GM19035 (cell line): Measurements from ENCODE around the gene TMEM117.
A peak's percentile ranks its signal among the peaks of the same experiment; 100 is the strongest.
"Not testable (repeated sequence)": the region's sequence is repeated elsewhere in the genome, so short reads cannot be mapped to it uniquely, and the experiment has no call there.

Experiments
- ATAC-seq: cut with Tn5 transposase; IDR thresholded peaks from one replicate; pipeline ENCODE4 v1.9.1; 2021; ENCODE audit not compliant: unreplicated experiment

The TMEM117 gene

GRCh38 chr12:43840338-43840737, 4.5 kb downstream of the TMEM117 start:
- no peak for ATAC-seq

DNA sequence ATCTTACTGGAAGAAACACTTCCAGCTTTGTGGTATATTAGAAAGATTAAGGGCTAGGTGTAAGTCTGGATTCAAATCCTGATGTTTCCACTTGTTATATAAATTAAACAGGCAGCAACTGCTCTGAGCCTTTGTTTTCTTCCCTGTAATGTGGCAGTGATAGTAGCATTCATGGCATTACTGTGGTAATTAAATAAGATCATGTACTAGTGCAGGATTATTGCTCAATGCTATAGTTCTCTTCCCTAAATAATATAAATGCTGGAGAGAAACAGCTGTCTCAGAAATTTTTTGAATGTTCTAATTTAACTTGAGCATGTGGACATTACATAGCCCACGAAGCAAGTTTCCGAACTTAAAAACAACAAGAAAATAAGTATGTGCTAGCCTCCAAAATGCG, 5.4 kb downstream of the TMEM117 start:
- ATAC-seq: no peak

GRCh38 chr12:43842259-43842658, 6.4 kb downstream of the TMEM117 start:
- no peak for ATAC-seq

DNA sequence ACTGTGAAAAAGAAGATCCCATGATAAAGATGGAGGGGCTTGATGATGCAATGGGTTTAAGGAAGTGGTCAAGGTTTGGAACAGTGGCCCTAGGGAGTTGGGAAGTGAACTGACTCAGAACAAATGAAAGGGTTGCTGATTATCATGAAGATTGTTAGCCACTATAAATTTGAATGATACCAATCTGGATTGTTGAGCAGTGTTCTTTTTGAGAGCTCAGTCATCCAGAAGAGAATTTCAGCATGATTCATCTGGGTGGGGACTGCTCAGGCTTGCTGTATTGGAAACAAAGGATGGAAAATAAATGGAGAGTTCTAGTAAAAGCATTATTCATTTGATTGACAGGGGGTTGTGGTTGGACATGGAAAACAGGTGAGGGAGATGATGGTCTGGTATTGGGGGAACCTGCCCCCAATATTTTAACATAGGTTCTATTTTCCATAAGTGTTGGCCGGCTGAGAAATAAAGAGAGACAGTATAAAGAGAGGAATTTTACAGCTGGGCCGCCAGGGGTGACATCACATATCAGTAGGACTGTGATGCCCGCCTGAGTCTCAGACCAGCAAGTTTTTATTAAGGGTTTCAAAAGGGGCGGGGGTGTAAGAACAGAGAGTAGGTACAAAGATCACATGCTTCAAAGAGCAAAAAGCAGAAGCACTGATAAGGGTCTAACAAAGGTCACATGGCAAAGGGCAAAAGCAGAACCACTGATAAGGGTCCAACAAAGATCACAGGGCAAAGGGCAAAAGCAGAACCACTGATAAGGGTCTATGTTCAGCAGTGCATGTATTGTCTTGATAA, 11.7 kb downstream of the TMEM117 start:
- not testable (repeated sequence) for ATAC-seq

GRCh38 chr12:43848226-43848507, 12.3 kb downstream of the TMEM117 start:
- no peak for ATAC-seq

DNA sequence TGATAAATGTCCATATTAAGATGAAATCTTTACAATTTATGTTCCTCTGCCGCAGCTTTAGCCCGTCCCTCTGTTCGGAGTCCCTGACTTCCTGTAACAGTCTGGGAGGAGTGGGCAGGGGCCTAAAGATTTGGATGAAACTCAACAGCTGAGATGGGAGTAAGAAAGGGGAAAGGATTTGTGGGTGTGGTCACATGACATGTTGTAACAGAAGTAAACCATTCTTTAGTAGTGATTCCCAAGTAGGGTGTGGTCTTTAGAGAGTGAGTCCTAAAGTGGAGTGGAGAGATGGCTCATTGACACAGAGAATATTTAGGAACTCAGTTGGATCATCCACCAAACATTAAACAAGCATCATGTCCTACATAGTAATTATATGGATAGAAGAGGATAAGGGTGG, 12.9 kb downstream of the TMEM117 start:
- no peak for ATAC-seq

DNA sequence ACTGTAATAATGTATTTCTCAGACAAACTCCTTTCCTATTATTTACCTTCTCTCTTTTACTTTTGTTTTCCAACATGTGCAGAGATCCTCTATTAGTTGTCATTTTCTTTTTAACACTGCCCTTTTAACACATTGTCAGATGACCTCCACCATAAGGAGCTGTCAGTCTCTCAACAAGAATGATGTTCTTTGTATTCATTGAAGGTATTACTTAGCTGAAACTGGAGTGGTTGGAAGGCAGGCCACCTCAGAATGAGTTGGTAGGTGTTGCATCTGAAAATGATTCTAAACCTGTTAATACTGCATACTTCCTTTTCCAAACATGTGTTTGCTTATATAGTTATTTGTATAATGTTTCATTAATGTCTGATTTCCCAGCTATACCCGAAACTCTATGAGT, 16.9 kb downstream of the TMEM117 start:
- no peak for ATAC-seq

- no peak for ATAC-seq
Measured at GRCh38 chr12:43856972-43857371, 21.1 kb downstream of the TMEM117 start.

- ATAC-seq: no peak
Measured at GRCh38 chr12:43858096-43858495, 22.2 kb downstream of the TMEM117 start.

- ATAC-seq: no peak
Measured at GRCh38 chr12:43858991-43859390, 23.1 kb downstream of the TMEM117 start.

- ATAC-seq: no peak
Measured at GRCh38 chr12:43861015-43861839, 25.3 kb downstream of the TMEM117 start.

GRCh38 chr12:43861840-43862150, 25.9 kb downstream of the TMEM117 start:
- ATAC-seq: no peak

DNA sequence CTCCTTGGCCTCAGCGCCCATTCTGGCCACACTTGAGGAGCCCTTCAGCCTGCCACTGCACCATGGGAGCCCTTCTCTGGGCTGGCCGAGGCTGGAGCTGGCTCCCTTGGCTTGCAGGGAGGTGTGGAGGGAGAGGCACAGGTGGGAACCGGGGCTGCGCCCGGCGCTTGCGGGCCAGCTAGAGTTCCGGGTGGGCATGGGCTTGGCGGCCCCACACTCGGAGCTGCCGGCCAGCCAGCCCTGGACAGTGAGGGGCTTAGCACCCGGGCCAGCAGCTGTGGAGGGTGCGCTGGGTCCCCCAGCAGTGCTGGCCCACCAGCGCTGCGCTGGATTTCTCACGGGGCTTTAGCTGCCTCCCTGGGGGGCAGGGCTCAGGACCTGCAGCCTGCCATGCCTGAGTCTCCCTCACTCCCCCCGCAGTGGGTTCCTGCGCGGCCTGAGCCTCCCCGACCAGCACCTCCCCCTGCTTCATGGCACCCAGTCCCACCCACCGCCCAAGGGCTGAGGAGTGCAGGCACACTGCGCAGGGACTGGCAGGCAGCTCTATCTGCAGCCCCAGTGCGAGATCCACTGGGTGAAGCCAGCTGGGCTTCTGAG, 28.0 kb downstream of the TMEM117 start:
- ATAC-seq: no peak

- ATAC-seq: not testable (repeated sequence)
Measured at GRCh38 chr12:43864557-43864956, 28.7 kb downstream of the TMEM117 start.

- ATAC-seq: no peak
Measured at GRCh38 chr12:43869184-43869583, 33.3 kb downstream of the TMEM117 start.

DNA sequence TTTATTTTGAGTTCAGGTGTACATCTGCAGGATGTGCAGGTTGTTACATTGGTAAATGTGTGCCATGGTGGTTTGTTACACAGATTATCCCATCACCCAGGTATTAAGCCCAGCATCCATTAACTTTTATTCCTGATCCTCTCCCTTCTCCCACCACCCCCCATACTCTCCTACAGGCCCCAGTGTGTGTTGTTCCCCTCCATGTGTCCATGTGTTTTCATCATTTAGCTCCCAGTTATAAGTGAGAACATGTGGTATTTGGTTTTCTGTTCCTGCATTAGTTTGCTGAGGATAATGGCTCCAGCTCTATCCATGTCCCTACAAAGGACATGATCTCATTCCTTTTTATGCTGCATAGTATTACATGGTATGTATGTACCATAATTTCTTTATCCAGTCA, 33.9 kb downstream of the TMEM117 start:
- ATAC-seq: not testable (repeated sequence)

GRCh38 chr12:43871258-43871657, 35.4 kb downstream of the TMEM117 start:
- not testable (repeated sequence) for ATAC-seq

DNA sequence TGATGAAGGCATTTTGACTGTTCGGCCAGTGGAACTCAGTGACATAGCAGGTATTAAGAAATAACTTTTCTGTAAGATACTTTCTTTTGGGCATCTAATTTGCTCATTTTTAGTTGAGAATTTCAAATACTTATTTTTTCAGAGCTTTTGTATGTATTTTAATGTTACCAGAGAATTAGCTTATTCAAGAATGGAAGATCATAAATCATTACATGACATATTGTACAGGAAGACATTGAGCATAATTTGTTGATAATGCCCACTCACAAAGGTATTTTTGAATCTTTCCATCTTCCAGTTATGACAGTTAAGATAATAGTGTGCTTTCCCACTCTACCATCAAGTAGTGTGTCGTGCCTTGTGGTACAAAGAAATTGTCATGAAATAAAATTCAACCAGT, 36.5 kb downstream of the TMEM117 start:
- ATAC-seq: no peak

GRCh38 chr12:43878050-43878449, 42.2 kb downstream of the TMEM117 start:
- ATAC-seq: no peak

DNA sequence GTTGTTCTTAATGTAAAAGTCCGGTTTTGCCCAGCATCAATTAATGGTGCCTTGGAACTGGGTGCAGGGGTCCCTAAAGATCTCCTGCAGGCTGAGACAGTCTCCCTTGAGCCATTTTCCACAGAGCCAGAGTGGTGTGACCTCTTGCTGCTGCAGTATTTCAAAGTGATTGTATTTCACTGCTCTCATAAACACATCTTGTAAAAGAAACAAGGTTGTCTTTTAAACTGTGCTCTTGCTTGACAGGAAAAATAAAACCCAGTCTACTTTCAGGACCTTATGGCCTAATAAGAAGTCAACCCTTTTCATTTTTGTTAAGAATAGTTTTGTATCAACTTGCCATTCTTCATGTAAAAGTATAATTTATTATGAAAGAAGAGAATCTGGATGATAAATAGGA, 44.7 kb downstream of the TMEM117 start:
- no peak for ATAC-seq

GRCh38 chr12:43882578-43883178, 46.8 kb downstream of the TMEM117 start:
- peak; percentile 87 for ATAC-seq

DNA sequence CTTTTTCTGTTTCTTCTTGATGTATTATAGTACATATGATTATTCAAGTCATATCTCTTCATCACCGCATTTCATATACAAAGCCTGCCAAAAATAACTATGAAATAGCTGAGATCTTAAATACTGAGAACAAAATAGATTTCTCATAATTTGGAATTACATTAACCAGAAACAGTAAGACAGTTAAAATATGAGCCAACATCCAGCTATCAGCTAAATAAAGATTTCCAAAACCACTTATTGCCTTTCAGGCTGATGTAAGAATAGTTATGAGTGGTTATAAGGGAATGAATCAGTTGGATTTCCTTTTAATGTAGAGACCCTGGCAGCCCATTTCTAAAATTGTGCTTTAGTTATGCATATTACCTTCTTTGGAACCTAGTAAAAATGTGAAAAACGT, 47.4 kb downstream of the TMEM117 start:
- ATAC-seq: no peak
